ENCODE data around the gene EHF.

Gene EHF

DNA sequence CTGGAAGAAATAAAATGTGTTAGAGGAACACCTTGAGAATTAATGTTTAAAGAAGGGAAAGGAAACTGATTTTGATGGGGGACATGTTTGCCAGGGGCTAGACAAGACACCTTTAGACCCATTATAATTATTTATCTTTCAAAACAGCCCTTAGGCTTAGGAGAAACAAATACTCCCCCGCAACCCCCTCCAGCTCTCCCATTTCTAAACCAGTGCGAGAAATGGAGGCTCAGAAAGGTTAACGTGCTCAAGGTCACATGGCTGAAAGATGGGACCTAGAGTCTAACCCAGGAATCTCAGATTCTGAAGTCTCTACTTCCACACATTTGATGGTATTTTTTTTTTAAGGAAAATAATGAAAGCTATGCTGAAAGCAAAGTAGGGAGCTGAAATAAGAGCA lies 18.0 kb downstream of the EHF start:
- no peak for TF ChIP-seq POLR2A (IDR thresholded peaks at IDR 0.05; ENCODE audit: low read depth, low read length)
- FAIRE-seq: no peak
- no peak for DNase-seq (ENCODE audit: insufficient read length, low spot score)

DNA sequence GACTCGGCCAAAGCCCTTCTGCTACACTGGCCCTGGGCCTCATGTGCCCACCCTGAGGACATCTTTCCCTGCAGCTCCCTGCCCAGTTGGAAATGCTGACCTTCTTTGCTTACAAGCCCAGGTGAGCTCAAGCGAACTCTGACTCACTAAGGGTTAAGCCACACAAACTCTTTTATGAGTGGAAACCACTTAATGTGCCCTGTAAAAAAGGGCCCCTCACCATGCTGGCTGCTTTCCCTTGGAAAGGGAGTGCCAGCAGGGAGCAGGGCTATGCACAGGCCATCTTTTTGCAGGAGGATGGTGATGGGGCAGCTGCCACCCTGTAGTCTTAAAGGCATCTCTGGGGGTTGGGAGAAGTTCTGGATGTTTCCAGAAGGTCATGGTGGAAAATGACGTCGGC lies 18.7 kb downstream of the EHF start:
- no peak for DNase-seq (ENCODE audit: insufficient read length, low spot score)
- FAIRE-seq: no peak
- no peak for TF ChIP-seq POLR2A (IDR thresholded peaks at IDR 0.05; ENCODE audit: low read depth, low read length)

DNA sequence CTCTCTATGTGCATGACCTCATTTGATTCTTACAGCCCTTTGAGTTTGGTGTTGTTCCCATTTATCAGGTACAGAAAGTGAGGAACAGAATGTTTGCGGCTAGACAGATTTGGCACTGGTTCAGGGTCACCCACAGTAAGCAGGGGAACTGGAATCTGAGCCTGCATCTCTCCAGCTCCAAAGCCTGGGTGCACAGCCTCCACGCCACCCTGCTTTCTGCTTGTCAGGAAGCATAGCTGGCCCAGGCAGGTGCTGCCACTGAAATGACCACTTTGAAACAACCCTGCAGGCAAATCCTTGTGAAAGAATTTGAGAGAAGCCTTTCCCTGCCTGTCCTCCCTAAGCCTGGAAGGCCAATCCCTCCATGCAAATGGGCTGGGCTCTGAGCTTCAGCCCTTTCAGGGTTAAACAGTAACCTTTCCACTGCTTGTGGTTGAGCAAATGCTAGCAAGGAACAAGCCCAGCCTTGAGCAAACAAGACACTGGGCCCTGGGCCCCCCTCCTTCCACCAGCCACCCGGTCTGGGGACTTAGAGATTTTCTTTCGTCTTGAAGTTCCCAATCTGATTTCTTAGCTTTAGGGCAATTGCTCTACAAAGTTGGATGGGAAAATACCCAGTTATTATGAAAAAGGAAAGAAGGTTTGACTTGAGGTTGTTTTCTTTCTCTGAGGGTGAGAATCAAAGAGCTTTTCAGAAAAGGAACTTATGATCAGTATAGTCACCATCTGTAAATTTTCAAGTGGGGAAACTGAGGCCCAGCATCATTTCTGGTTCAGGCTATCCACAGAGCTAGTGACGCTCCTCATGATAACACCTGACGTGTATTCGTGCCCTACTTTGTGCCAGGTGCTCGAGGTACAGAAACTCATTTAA lies 19.4 kb downstream of the EHF start:
- no peak for FAIRE-seq
- no peak for DNase-seq (ENCODE audit: insufficient read length, low spot score)
- TF ChIP-seq POLR2A (IDR thresholded peaks at IDR 0.05; ENCODE audit: low read depth, low read length): no peak

DNA sequence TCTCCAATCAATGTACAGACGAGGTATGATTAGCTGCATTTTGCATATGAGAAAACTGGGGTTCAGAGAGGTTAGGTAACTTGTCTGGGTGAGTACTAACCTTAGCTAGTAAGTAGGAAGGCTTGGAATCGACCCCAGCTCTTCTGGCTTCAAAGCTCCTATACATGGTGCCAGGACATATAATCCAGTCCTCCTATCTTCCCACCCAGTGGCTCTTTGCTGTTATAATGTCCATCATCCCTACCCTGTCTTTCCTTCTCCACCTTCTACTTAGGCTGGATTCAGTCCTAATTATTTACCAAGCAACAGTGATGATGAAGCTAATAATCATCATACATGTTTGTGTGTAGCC lies 20.0 kb downstream of the EHF start:
- DNase-seq (ENCODE audit: insufficient read length, low spot score) (no peak), FAIRE-seq (no peak)
- no peak for TF ChIP-seq POLR2A (IDR thresholded peaks at IDR 0.05; ENCODE audit: low read depth, low read length)

DNA sequence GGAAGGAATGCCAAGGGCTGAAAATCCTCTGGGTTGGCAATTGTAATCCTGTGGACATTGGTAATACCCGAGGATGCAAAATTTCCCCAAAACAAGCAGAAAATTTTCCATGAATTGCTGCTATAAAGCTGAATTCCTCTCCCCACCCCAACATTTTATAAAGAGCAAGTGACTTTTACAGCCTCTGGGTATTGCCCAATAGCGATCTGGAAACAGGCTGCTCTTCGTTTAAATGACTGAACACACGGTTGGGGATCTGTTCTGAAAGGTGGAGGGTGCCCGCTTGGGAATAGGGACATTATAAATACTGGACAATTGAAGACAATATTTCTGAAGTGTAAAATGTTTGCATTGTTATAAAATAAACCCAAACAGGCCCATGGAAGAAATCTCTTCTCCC lies 20.6 kb downstream of the EHF start:
- no peak for TF ChIP-seq POLR2A (IDR thresholded peaks at IDR 0.05; ENCODE audit: low read depth, low read length)
- DNase-seq (ENCODE audit: insufficient read length, low spot score) (no peak), FAIRE-seq (no peak)

DNA sequence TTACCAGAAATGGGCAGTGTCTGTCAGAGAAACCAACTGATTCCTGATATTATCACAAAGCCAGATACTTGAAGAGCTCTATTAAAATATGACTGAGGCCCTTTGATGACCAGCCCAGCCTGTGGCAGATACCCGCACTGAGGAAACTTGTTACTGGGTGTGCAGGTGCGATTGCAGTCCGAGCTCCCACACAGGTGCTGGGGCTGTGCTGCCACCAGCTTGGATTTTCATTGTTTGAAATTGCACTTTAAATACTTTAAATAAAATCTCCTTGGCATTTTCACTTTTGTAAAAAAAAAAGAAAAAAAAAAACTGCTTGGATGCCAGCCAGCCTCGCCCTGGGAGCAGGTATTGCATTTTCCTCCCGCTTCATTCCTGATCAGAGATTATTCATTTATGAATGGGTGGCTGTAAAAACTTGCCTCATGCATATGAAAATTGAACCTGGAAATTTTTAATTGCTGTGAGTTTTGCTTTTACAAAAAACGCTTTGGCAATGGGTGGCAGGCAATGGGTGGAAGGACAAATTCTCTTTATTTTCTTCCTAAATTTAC lies 21.2 kb downstream of the EHF start:
- no peak for FAIRE-seq

DNA sequence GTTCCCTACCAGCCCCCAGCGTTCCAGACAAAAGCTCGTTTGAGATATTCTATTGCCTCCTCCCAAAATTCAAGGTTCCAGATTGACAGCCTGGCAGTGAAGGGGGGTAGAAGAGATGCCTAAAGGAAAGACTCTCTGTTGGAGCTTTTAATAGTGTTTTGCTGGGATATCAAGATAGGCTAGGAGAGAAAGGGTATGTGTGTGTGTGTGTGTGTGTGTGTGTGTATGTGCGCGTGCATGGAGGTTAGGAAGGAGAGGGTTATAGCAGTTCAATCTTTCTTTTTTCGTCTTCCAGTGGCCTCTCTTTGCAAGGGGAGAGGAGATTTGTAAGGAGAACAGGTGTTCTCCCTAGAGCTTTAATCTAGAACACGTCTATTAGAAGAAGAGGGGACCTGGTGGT lies 22.0 kb downstream of the EHF start:
- TF ChIP-seq POLR2A (IDR thresholded peaks at IDR 0.05; ENCODE audit: low read depth, low read length): no peak
- DNase-seq (ENCODE audit: insufficient read length, low spot score) (no peak), FAIRE-seq (no peak)

More for the DNA sequence above, 21.2 kb downstream of the EHF start:
- TF ChIP-seq POLR2A (IDR thresholded peaks at IDR 0.05; ENCODE audit: low read depth, low read length): no peak
- no peak for DNase-seq (ENCODE audit: insufficient read length, low spot score)

DNA sequence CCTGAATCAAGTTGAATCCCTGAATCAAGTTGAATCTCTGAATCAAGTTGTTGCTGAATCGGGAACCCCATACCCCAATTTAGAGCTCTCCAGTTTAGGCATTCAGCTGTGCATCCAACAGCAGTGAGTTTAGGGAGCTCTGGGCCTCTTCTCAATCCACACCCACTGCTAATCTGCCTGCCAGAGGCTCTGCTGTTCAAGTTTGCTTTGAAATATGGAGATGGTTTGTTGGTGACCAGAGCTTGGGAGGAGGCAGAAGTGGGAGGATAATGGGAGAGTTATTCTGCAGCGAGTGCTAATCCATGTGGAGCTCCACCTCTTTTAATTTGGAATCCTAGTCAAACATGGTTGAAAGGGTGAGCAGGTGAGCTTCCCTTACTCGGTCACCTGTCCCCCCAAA lies 22.4 kb downstream of the EHF start:
- no peak for TF ChIP-seq POLR2A (IDR thresholded peaks at IDR 0.05; ENCODE audit: low read depth, low read length)
- DNase-seq (ENCODE audit: insufficient read length, low spot score) (no peak), FAIRE-seq (no peak)

DNA sequence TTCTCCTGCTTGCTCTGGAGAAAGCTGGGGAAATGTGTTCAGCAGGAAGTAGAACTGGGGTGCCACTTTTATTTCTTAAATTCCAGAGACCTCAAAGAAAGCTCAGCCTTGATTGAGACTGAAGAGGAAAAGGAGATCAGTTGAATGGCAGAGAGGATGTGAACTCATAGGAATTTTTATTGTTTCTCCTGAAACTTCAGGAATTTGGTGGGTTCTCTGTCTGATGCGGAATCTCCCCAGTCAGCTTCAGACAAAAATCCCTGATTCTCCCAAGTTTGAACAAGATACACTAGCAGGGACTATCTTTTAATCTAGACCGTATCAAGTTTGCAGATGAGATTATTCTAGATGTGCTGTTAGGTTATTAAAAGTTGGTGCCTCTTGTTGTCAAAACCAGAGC lies 23.0 kb downstream of the EHF start:
- FAIRE-seq (no peak), DNase-seq (ENCODE audit: insufficient read length, low spot score) (no peak)
- TF ChIP-seq POLR2A (IDR thresholded peaks at IDR 0.05; ENCODE audit: low read depth, low read length): no peak

DNA sequence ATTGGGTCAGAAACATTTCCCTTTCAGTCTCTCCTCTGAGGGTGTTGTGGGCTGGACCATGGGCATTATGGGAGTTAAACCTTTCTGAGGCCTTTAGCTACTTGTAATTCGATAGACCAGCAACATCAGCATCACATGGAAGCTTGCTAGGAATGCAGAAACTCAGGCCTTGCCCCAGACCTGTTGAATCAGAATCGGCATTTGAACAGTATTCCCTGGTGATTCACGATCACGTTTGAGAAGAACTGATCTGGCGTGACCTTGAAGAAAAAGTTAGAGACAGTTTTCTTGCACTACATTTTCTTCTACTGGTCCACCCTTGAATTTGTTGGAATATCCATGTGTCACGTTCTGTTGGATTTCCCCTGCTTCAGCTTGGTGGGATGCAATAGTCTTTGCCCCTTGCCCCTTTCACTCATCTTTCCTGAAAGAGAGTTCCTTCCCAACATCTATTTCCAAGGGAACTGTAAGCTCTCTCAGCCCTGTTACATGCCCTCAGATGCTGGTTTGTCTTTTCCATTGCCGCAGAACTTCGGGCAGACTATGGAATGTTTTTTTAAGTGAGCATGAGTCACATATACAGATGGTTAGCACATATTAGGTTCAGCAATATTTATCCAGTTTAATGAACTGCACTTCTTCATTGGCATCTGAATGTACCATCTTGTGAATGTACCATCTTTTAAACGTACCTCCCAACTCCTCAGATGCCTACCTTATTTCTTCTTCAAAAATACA lies 23.9 kb downstream of the EHF start:
- DNase-seq (ENCODE audit: insufficient read length, low spot score): no peak

DNA sequence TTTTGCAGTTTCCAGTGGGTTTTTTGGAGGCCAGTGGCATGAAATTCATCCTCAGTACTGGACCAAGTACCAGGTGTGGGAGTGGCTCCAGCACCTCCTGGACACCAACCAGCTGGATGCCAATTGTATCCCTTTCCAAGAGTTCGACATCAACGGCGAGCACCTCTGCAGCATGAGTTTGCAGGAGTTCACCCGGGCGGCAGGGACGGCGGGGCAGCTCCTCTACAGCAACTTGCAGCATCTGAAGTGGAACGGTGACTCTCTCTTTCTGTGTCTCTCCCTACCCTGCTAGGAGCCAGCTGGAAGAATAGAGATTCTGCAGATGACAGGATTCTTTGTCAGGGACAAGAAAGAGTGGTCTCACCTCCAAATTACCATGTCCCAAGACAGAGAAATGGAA lies 25.5 kb downstream of the EHF start:
- no peak for TF ChIP-seq POLR2A (IDR thresholded peaks at IDR 0.05; ENCODE audit: low read depth, low read length)
- DNase-seq (ENCODE audit: insufficient read length, low spot score) (no peak), FAIRE-seq (no peak)

More for the DNA sequence above, 23.9 kb downstream of the EHF start:
- no peak for FAIRE-seq
- TF ChIP-seq POLR2A (IDR thresholded peaks at IDR 0.05; ENCODE audit: low read depth, low read length): no peak

DNA sequence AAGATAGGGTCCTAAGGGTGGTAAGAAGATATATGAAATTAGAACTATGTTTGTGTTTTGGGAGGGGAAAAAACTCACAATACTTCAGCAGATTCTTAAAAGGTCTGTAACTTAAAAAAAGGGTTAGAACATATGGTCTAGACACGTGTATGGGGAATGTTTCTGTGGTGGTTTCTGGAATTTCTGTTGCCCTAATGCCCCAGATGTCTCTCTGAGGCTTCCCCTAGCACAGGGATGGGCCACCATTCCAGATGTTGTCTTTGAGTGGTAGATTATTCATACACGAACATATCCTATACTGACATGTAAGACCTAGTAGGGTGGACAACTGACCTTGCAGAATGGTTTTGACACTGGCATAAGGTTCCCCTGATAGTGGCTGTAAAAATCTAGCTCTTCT lies 26.2 kb downstream of the EHF start:
- TF ChIP-seq POLR2A (IDR thresholded peaks at IDR 0.05; ENCODE audit: low read depth, low read length): no peak
- FAIRE-seq: no peak

DNA sequence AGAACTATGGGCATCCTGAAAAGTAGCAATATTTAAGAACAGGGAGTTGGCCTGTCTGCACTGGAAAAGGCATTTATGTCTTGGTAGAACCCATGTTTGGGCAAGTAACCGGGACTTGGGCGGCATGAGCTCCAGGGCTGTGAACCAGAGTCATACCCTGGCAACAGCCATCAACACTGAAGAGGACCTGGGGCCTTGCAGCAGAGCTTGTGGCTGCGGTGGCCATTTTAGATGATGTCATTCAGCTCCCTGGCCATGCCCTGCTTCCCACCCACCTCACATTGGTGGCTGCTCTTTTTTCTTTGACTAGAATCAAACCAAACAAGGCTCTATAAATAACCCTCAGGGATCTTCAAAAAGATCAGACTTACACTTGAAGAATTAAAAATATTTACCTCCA lies 26.6 kb downstream of the EHF start:
- DNase-seq (ENCODE audit: insufficient read length, low spot score): no peak

More for the DNA sequence above, 26.2 kb downstream of the EHF start:
- DNase-seq (ENCODE audit: insufficient read length, low spot score): no peak

DNA sequence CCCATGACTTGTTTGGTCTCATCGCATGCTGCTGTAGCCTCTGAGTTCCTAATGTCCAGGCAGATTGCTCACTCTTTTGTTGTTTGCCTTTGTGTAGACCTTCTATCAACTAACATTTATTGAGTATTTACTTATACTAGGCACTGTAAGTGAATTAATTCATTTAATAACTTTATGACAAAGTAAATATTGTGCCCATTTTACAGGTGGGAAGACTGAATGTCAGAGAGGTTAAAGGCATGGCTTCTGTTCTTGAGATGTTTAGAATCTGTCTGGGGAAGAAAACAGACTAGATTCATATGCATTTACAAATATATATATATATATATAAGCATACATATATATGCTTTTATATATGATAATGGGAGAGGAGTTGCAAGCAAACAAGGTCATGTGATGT lies 27.1 kb downstream of the EHF start:
- no peak for FAIRE-seq
- no peak for DNase-seq (ENCODE audit: insufficient read length, low spot score)
- TF ChIP-seq POLR2A (IDR thresholded peaks at IDR 0.05; ENCODE audit: low read depth, low read length): no peak

More for the DNA sequence above, 26.6 kb downstream of the EHF start:
- no peak for TF ChIP-seq POLR2A (IDR thresholded peaks at IDR 0.05; ENCODE audit: low read depth, low read length)
- FAIRE-seq: no peak

DNA sequence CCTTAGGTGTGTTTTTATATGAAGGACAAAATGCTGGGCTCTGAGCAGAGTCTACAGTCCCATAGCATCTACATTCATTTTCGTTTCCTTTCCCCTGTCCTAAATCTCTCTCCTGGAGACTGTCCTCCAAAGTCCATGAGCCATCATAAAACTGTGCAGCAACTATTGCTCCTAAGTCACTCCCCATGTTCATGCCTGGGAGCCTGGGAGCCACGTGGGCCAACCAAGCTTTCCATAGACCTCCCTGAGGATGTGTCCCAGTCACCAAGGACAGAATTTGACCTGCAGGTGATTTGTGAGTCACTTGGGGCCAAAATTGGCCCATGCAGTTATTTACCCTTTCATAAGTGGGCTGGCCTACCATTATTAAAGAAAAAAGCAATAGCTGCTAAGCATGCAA lies 28.7 kb downstream of the EHF start:
- no peak for FAIRE-seq
- no peak for TF ChIP-seq POLR2A (IDR thresholded peaks at IDR 0.05; ENCODE audit: low read depth, low read length)

More for the DNA sequence above, 28.7 kb downstream of the EHF start:
- no peak for DNase-seq (ENCODE audit: insufficient read length, low spot score)
